GM18867 (cell line): ENCODE measurements around the gene KRTAP9-6.

Experiments
- ATAC-seq: cut with Tn5 transposase; IDR thresholded peaks from one replicate; pipeline ENCODE4 v1.9.1; 2021; ENCODE audit warnings: mild to moderate bottlenecking, moderate library complexity; ENCODE audit not compliant: unreplicated experiment

The KRTAP9-6 gene

DNA sequence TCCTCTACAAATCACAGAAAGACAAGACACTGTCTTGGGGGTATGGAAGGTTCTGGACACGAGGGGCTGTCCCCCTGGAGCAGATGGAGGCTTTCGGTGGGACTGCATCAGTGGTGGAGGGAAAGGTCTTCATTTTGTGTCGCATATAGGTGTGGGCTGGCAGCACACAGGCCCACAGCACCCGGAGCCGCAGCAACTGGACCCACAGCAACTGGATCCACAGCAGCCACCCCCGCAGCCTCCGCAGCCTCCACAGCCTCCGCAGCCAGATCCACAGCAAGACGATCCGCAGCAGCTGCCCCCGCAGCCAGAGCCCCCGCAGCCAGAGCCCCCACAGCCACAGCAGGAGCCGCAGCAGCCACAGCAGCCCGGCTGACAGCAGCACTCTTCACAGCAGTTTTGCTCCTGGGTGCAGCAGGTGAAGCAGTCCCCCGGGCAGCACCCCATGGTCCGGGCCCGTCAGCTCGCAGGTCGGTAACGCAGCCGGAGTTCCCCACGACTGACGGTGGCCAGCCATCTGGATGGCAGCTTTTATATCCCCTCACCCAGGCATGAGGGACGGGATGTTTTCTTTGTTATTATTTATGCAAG lies 50.1 kb downstream of the KRTAP9-6 start, which contains the start of gene KRTAP17-1:
Gene KRTAP17-1 (minus strand): TSS at position 507 of the 591 bp plus-strand sequence. CDS start 60 bp downstream, at position 447.
- ATAC-seq: no peak
